ENCODE measurements around the gene LRGUK.

GRCh38 chr7:134200970-134201369 lies 73.8 kb downstream of the LRGUK start:
- TF ChIP-seq MYC (IDR thresholded peaks at IDR 0.05; ENCODE audit: low read depth, low read length), result no peak
- TF ChIP-seq CTCF (IDR thresholded peaks at IDR 0.05; ENCODE audit: extremely low read depth in 1 of 2, insufficient read depth in 1 of 2, low read depth in 1 of 2, low read length in 2 of 2), result no peak
- TF ChIP-seq POLR2A (IDR thresholded peaks at IDR 0.05; ENCODE audit: low read depth, low read length), result no peak
- no peak for TF ChIP-seq POLR2AphosphoS5 (IDR thresholded peaks at IDR 0.05; ENCODE audit: insufficient read depth, low read depth, low read length)
- TF ChIP-seq MAX (IDR thresholded peaks at IDR 0.05; ENCODE audit: insufficient read depth, insufficient read length), result no peak
- TF ChIP-seq EZH2 (IDR thresholded peaks at IDR 0.05; ENCODE audit: borderline replicate concordance, low read depth, low read length, severe bottlenecking), result no peak
- no peak for TF ChIP-seq FOS (IDR thresholded peaks at IDR 0.05; ENCODE audit: borderline replicate concordance, insufficient read depth, low read length)
